HT-29 (cell line): ENCODE results near the gene SLC45A2. TPM values are rescaled to one million over a fixed set of nuclear protein-coding genes. Genes with fewer than 3 reads are reported as not detected.
"Not testable (repeated sequence)": the region's sequence is repeated elsewhere in the genome, so short reads cannot be mapped to it uniquely, and the experiment has no call there.

ENCODE experiments used
- DNase-seq: peaks from one replicate; pipeline ENCODE4 v3.0.0-alpha.2; 2015; ENCODE audit warnings: low spot score
- total RNA-seq: library from RNA; depleted of rRNA; stranded (reverse); fragments of >200 nt; shearing (Covaris generic); gene quantifications from 2 replicates; pipeline ENCODE4 v1.2.3, GENCODE V29; 2014; rRNA removed

SLC45A2 gene, protein sequence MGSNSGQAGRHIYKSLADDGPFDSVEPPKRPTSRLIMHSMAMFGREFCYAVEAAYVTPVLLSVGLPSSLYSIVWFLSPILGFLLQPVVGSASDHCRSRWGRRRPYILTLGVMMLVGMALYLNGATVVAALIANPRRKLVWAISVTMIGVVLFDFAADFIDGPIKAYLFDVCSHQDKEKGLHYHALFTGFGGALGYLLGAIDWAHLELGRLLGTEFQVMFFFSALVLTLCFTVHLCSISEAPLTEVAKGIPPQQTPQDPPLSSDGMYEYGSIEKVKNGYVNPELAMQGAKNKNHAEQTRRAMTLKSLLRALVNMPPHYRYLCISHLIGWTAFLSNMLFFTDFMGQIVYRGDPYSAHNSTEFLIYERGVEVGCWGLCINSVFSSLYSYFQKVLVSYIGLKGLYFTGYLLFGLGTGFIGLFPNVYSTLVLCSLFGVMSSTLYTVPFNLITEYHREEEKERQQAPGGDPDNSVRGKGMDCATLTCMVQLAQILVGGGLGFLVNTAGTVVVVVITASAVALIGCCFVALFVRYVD
- total RNA-seq: not detected in 2 replicates

DNA sequence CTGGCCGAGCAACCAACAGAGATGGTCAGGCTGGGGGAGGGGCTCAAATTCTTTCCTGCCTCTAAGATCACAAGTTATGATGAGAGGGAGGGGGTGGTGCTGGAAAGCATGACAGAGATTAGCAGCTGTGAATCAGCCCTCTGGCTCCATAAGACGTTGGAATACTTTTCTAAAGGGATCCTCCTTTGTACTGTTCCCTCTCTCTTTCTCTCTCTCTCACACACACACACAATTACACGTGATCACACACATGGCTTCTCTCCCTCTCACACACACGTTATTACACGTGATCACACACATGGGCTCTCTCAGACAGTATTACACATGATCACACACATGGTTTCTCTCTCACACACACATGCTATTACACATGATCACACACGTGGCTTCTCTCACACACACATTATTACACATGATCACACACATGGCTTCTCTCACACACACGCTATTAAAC, at the start of gene SLC45A2:
Gene SLC45A2, minus strand, starts transcription at position 23 of the 454 bp plus-strand sequence. CDS start 110 bp downstream, outside the sequence.
- DNase-seq: no peak

DNA sequence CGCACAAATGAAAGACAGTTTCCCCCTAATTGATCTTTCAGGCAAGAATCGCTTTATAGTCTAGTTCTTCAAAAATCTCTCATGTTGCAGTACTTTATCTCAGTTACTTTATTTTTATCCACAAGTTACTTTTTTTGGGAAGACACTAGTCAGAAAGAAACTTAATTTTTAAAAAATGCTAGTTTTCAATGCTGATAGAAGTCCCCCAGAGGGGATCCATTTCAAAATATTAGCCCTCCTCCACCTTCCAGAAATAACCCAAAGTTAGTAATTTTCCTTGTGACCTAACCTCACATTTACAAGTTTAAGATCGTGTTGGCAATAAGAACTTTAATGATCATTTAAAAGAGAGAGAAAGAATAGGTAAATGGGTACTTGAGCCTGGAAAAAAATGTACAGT, 47.5 kb upstream of the SLC45A2 start:
- DNase-seq: no peak

DNA sequence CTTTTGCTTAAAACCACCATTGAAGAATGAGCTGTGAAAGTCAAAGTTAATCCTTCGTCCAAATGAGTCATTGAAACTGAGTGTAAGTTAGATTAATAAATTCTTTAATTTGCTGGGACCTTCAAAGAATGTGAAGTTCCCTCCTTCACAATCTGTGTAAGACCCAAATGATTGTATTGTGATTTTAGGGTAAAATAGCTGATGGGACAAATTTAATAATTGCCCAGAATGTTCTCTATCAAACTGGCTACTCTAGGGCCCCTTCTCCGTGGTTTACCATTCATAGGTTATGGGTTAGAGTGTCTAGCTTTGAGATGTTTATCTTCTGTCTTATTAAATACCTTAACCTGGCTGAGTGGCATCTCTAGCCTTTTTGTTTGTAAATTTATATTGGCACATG, 46.6 kb upstream of the SLC45A2 start:
- no peak for DNase-seq

DNA sequence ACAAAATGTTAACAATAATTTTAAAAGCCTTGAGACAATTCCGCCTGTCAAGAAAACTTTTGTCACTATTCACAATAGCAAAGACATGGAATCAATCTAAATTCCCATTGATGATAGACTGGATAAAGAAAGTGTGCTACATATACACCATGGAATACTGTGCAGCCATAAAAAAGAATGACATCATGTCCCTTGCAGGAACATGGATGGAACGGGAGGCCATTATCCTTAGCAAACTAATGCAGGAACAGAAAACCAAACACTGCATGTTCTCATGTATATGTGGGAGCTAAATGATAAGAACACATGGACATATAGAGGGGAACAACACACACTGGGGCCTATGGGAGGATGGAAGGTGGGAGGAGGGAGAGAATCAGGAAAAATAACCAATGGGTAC, 46.1 kb upstream of the SLC45A2 start:
- DNase-seq: not testable (repeated sequence)

DNA sequence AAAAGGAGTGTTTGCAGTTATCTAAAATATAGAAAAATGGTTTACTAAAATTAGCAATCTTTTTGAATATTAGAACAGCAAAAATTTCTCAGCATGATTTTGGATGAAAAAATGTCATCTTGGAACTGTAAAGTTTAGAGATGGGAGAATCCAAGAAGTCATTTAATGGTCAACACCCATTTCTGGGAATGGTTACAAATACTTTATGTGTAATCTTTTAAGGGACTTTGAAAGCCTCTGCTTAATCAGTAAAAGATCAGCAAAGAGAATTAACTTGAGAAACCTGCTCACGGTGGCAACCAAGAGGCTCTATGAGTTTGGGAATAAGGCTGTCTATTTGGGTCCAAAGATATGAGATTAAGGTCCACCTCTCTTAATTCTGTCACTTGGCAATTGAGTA, 45.6 kb upstream of the SLC45A2 start:
- no peak for DNase-seq

DNA sequence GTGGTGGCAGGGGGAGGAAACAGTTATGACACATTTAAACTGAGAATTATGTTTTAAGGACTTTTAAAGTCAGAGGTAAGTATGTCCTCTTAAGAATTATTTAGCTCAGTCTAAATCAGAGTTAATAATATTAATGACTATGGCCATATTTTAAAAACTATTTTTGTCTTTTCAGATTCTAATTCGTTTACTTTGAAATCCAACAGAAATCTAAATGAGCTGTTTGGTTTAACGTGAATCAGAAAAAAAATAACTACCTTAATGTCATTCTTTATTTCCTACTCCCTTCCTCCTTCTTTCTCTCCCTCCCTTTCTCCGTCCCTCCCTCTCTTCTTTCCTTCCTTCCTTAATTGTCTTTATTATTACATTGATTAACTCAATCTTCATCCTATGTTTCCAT, 43.9 kb upstream of the SLC45A2 start:
- no peak for DNase-seq

DNA sequence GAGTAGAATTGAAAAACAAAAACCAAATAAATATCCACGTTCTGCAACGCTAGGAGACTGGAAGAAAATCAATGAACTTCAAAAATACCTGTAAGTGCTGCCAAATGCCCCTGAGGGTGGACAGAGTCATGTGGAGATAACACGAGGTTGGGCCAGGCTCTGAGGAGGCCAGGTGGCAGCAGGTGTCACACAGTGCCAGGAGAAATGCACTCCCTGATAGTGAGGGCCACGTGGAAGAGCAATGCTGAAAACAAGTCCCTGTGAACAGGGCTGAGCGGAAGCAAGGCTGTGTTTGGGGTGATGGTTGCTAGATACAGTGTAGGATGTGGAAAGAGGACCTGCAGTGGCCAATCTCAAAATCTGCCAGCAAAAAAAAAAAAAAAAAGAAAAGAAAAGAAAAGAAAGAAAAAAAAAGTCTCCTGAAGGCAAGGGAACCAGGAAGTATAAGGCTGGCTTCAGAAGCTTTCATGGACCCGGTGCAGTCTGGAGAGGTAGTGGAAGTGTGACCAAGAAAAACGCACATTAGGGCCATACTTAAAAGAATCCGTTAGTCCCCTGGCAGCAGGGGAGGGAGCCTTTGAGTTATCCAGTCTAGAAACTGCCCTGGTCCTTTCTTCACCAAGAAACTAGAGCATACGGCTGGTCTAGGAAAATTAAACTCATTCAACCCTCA, 41.7 kb upstream of the SLC45A2 start:
- DNase-seq: no peak

DNA sequence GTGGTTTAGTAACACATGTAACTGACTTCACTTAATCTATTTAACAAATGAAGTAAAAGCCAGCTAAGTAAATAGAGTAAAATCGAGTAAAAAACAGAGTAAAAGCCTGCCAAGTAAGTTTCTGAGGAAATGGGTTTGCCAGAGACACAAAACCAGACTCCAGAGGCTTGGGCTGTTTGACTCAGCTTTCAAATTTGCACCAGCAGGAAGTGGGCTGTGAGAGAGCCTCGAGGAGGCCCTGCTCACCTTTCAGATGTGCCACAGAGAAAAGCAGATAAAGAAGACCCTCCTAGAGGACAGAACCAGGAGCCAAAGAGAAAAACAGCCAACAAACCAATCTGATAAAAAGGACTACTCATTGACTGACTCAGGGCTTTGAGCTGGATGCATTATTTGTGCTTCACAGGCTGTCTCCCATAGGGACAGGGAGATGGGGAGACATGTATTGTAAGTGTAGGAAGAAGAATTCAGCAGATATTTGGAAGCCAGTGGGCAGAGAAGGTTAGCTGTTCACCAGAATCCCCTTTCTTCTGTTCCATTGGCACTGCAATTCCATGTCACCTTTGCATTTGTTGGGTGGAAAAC, 37.7 kb upstream of the SLC45A2 start:
- DNase-seq: no peak

DNA sequence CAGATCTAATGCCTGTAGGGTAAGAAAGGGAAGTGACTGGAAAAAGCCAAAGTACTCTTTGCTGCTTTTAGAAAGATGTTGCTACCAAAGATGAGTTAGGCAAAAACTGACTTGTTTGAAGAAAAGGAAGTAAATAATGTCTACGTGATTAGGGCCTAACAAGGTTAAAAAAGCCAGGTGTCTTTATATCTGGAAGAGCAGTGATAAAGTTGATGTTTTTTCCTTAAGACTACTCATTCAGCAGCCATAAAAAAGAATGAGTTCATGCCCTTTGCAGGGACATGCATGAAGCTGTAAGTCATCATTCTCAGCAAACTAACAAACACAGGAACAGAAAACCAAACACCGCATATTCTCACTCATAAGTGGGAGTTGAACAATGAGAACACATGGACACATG, 36.8 kb upstream of the SLC45A2 start:
- no peak for DNase-seq

DNA sequence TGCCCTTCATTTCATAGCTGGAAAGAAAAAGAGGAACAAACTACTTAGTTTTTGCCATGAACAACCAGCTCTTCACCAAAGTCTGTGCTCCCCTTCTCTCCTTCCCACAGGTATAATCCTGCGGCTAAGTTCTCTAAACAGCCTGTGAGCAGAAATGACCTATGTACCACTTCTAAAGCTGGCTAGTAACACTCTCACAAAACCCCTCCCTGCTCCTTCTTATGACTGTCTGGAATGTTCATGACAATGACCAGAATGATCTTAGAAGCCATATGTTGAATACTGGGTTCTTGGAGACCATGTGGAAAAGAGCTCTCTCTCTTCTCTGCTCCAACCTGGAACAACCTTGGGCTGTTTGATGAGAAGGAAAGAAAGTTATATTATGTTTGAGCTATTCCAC, 36.2 kb upstream of the SLC45A2 start:
- DNase-seq: no peak

DNA sequence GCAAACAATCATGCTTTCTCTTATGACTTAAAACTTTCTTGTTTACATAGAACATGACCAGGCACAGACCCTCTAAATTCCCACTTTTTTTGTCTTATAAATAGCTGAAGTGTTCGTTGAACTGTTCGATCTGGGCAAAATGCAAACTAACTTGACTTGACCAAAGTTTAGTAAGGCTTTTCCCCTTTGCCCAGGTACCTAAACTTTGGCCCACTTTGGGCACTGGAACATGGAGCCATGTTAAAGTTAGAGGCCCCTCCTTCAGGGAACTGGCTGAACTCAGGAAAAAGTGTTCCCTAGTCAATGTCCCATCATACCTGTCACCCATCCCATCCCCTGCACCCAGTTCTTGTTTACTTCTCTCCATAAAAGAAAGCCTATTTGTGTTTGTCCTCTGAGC, 32.8 kb upstream of the SLC45A2 start:
- DNase-seq: no peak

DNA sequence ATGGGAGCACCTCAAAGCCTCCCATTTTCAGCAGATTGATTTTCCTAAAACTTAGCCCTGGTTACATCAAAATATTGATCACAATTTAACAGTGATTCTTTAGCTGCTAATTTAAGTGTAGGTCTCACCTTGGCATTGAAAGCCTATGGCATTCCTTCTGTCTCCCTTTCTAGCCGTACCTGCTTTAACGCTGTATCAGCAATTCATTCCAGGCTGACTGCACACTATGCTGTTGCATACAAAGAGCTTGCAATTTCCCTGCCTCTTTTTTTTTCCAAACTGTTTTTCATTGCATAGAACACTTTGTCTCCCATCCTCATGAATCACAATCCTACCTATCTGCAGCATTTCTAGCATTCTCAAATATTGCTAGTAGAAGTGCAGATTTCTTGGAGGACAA, 32.3 kb upstream of the SLC45A2 start:
- DNase-seq: no peak

DNA sequence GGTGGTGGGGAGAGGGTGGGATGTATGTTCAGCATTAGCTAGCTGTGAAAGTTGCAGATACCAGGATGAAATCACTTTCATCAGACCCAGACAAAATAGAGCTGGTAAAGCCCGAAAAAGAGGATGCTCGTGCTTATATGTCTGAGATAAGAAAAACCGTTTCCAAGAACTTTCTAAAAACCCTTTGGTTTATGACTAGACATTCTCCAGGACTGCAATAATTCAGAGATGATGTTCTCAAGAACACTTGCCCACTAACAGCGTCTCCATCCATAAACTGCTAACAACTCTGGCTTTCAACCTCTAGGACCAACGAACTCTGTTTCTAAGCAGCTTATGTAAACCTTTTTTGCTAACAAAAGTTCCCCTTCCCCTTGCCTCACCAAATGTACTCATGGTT, 31.7 kb upstream of the SLC45A2 start:
- no peak for DNase-seq

DNA sequence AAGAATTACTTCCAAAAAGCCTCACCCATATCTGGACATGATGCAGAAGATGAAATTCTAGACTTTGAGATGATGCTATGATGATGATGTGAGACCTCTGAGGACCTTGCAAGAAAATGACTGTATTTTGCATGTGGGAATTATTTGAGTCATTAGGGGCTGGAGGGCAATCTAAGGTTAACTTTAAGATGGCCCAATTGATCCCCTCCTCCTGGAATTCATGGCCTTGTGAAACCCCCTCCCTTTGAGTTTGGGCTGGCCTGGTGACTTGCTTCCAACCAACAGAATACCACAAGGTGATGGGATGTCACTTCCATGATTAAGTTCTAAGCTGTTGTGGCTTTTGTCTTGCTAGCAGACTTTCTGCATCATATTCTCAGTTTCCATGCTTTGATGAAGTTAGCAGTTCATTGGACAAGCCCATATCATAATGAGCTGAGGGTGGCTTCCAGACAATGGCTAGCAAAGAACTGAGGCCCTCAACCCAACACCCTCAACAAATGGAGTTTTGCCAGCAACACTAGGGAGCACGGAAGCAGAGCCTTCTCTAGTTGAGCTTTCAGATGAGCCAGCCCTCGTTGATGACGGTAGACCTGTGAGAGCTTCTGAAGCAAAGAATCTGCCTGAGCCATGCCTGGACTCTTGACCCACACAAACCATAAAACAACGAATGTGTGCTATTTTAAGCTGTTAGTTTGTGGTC, 30.8 kb upstream of the SLC45A2 start:
- DNase-seq: no peak

DNA sequence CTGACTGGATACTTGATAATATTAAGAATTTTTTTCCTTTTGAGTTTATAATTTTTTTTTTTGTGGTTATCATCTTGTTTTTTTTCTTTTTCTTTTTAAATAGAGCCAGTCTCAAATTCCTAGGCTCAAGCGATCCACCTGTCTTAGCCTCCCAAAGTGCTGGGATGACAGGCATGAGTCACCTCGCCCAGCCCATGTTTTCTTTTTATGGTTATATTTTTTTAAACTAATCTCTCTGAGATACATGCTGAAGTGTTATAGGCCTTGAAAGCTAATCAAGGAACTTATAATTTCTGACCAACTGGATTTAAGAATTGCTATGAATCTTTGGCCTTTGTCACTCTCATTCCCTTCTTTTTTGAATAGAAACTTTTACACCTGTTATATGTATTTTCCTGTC, 30.1 kb upstream of the SLC45A2 start:
- DNase-seq: no peak

DNA sequence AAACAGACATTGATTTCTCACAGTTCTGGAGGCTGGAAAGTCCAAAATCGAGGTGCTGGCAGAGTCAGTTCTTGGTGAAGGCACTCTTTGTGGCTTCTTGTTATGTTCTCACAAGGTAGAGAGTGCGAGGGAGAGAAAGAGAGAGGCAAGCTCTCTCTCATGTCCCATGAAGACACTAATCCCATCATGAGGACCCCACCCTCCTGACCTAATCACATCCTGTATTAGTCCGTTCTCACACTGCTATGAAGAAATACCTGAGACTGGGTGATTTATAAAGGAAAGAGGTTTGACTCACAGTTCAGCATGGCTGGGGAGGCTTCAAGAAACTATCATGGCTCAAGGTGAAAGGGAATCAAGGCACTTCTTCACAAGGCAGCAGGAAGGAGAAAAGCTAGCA, 29.1 kb upstream of the SLC45A2 start:
- no peak for DNase-seq

DNA sequence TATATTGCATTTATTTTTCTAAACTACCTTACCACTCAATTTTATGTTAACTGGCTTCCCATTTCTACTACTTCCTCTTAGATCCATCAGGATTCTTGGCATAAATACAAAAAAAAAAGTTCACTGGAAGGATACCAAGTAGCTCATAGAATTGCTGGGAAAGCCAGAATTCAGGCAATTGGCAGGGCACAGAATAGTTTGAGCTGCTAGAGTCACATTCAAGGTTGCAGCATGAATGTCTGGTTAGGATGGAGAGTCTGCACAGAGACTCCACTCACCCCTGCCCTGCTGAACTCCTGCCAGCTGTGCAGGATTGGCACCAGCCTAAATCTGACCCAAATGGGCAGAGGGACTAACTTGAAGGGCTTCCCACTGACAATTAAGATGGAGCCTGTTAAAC, 28.3 kb upstream of the SLC45A2 start:
- DNase-seq: no peak

DNA sequence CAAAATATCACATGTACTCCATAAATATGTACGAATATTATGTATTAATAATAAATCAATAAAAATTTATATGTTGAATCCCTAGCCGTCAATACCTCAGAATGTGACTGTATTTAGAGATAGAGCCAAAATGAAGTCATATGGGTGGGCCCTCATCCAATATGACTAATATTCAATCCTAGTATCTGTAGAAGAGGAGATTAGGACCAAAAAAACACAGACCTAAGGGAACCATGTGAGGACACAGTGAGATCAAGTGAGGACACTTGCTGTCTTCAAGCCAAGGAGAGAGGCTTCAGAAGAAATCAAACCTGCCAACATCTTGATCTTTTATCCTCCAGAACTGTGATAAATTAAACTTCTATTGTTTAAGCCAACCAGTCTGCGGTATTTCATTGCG, 27.0 kb upstream of the SLC45A2 start:
- no peak for DNase-seq

DNA sequence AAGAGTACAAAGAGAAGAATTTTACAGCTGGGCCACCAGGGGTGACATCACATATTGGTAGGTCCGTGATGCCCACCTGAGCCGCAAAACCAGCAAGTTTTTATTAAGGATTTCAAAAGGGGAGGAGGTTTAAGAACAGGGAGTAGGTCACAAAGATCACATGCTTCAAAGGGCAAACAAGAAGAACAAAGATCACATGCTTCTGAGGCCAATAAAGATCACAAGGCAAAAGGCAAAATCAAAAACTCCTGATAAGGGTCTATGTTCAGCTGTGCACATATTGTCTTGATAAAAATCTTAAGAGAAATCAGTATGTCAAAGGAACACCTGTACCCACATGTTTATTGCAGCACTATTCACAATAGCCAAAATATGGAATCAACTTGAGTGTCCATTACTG, 25.7 kb upstream of the SLC45A2 start:
- not testable (repeated sequence) for DNase-seq

DNA sequence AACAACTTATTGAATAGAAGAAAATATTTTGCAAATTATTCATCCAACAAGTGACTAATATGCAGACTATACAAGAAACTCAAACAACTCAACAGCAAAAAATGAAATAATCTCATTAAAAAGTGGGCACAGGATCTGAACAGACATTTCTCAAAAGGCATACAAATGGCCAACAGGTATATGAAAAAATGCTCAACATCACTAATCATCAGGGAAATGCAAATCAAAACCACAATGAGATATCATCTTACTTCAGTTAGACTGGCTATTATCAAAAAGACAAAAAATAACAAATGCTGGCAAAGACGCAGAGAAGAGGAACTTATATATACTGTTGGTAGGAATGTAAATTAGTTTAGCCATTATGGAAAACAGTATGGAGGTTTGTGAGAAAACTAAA, 25.1 kb upstream of the SLC45A2 start:
- DNase-seq: no peak

DNA sequence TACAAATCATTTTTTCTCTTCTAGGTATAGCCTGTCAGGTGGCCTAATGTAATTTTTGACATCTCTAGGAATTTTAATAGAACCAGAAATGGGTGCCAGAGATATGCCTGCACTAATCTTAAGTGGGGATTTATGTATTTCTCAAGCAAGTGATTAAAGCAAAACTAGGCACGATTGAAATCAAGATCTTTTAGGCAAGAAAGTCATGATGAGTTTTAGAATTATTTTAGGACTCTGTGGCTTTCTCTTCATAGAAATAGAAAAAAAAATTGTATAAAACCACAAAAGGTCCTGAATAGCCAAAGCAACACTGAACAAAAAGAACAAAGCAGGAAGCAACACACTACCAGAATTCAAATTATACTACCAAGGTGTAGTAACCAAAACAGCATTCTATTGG, 24.3 kb upstream of the SLC45A2 start:
- peak; percentile 21 for DNase-seq
